HuH-7.5 (cell line): ENCODE results near the gene PSMB5.
"Not testable (repeated sequence)": the region's sequence is repeated elsewhere in the genome, so short reads cannot be mapped to it uniquely, and the experiment has no call there.

Experiments used
- DNase-seq: peaks from one replicate; pipeline ENCODE4 v3.0.0; 2011; ENCODE audit warnings: low spot score

The PSMB5 gene

DNA sequence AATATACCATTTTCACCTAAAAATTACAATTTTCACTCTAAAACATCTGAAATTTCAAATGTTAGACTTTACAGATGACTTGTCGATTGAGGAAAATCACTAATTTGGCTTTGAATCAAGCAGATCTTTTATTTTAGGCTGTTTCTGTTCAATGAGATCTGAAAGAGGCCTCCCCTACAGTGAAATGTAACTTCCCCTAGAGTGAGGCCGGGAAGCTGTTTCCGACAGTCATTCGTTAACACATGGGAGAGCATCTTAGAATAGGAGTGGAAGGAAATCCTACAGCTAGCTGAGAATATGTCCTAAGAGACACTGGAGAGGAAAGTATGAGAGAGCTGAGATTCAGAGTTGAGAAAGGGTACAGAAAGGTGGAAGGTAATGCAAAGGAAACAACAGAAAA, 19.1 kb downstream of the PSMB5 start:
- no peak for DNase-seq

DNA sequence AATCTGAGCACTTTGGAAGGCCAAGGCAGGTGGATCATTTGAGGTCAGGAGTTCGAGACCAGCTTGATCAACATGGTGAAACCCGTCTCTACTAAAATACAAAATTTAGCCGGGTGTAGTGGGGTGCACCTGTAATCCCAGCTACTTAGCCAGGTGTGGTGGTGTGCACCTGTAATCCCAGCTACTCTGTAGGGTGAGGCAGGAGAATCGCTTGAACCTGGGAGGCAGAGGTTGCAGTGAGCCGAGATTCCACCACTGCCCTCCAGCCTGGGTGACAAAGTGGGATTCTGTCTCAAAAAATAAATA, 21.0 kb downstream of the PSMB5 start:
- not testable (repeated sequence) for DNase-seq

DNA sequence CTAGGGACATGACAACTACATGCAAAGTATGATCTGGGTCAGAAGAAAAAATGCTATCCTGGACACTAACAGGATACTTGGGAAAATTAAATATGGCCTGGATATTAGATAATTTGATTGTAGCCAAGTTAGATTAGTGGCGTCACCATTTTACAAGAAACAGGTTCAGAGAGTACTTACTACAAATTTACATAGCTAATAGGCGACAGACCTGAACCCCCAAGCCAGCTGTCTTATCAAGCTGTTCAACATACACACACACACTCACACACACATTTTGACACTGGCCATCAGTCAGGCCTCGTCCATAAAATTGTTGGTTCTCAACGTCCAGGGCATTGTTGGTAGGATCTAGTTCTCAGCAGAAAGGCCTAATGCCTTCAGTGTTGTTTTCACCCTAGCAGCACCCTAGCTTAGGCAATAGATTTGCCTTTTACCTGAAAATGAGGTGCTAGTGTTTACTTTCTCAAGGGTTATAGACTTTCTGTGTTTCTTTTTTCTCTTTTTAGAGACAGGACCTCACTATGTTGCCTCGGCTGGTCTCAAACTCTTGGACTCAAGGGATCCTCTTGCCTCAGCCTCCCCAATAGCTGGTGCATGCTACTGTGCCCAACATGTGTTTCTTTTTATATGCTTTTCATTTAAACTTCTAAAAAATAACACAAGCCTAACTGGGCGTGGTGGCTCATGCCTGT, 21.5 kb downstream of the PSMB5 start:
- DNase-seq, result no peak

DNA sequence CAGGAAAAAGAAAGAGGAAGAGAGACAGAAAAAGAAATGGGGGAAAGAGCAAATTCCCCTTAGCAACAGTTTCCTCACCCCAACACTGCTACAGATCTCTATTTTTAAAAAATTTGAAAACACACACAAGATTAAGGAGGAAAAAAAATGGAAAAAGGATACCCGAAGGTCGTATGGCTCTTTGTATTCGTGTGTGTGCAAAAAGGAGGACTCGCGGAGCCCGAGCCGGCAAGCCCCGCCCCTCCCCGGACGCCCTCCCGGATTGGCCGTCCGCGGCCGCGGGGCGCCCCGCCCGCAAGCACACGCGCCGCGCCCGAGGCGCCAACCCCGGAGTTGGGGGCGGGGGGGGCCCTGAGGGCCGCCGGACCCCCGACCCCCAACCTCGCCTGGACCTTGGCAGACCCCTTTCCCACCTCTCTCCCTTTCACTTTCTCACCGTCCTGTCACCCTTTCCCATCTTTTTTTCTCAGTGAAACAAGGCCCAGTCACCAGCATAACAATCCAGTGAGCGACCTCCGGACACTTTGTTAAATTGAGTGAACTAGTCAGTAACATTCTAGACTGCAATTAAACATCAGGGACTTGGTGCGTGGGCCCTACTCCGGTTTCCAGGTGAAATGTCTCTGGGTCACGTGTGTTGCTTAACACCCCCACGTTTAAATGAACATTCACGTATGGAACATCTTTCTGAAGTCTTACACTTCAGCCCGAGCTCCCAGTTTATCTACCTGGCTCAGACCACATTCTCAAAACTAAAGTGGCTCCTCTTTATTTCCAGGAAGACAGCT, 24.6 kb downstream of the PSMB5 start, which contains the start of gene C14orf93:
Gene C14orf93 (minus strand): TSS at position 205 of the 788 bp plus-strand sequence. CDS start 11,120 bp downstream, outside the sequence.
- DNase-seq, result peak; percentile 79

DNA sequence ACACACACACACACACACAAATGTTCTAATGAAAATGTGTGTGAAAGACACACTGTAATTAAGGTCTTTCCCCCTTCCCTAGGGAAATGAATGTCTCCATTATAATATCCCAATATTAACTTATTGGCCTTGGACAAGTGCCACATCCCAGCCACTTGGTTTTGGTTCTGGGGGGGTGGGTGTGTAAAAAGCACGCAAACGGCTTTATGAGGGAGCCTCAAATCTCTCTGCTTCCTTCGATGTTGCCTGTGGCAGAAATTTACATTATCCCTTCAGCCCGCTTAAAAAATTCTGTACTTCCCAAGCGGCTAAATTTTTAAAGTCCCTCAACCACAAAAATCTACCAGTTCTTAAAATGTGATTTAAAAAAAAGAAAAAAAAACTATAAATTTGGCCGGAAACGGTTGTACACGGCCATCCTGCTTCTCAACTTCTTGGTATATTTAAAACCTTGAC, 25.2 kb downstream of the PSMB5 start:
- DNase-seq, result no peak

DNA sequence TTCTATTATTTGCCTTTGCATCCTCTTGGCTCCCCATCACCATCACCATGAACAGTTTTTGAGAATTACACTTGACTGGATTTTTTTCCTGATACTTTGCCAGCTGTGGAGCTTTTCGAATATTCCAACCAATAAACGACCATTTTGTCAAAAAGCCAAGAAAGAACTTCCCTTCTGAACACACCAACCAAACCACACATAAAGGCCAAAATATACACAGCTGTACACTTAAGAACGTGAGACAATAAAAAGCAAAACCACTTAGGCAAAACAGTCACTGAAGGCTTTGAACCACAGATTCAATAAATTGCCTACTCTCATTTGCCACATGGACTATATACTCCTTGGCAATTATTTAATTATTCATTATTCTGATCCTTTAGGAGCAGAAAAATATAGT, 25.9 kb downstream of the PSMB5 start:
- DNase-seq, result no peak

DNA sequence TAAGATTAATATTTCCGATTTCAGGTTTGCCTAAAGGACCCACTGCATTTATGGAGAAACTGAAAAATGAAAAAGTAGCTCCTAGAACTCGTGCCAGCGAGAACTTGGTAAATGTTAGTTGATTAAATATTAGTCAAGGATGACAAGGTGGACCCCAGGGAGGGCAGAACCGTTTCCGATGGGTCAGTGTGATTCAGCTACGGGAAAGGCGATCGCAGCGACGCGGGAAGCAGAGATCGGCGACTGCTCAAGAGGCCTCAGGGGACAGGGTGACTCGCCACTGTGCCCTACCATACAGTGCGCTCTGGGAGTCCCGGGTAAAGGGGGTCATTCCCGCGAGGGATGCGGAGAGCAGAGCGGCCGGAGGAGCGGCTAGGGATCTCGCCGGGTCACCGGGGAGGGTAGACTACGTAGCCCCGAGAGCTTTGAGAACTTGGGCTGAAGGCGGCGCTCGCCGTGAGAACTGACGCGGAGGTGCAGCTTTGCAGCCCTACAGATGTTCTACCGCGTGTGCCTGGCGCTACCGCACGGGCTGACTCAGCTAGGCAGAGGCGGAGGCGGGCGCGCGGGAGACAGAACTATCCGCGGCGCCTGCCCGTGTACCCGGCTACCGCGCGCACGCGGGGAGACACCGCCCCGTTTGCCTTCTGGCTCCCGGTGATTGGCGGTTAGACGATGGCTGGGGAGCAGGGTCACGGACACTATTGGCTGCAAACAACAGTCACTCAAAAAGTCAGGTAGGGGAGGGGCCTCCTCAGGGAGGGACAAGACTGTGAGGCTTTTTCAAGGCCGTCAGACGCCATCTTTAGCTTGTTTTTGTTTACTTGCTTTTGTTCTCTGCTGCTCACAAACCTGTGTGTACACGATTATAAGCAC, 27.9 kb downstream of the PSMB5 start:
- DNase-seq, result peak; percentile 98

DNA sequence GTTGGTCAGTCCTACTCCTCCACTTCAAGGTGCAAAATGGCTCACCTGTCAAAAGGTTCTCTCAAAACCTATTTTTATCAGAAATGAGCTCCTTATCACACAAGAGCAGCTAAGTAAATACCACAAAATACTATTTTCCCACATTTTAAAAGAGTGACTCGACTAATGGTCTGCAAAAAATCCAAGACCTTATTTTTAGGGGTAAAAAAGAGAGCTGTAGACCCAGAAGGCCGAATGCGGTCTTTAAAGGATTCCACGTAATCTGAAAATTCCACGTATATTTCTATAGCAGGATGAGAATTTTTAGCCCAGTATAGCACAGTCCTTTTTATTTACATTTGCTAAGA, 28.5 kb downstream of the PSMB5 start:
- DNase-seq, result no peak

DNA sequence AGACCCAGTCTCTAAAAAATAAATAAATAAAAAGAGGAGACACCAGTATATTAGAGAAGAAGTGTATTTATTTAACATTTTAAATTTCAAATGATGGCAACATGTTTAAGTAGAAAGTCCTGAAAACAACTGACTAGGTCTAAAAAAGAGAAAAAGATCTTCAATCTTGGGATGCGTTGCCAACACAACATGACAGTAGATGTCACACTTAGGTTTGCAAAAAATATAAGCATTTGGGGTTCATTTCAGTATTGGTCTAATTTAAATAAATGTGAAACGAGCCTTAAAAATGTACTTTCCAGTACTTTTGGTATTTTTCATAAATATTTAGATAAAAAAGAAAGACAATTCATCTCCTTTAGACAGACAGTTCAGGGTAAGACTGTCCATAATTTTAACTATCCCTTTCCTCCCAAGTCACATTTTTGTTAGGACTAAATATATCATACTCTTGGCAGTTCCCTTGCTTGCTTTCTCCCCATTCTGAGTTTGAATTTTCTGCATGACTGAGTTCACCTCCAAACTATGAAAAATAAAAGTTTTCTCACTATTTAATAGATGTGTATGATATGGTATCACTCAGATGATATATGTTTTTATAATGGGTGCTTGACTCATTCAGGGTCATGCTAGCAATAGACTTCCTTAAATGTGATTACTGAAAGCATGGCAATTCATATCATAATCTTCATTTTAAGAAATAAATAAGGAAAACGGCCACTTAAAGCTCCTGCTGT, 29.1 kb downstream of the PSMB5 start:
- no peak for DNase-seq

DNA sequence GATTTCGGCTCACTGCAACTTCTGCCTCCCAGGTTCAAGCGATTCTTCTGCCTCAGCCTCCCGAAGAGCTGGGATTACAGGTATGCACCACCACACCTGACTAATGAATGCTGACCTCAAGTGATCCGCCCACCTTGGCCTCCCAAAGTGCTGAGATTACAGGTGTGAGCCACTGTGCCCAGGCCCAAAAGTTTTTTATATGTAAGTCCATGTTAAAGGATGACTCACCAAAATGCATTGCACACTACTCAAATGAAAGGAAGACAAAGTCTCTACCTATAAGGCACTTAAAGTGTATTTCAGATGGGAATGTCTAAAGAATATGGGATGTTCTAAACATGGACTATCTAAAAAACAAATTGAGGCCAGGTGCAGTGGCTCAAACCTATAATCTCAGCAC, 30.4 kb downstream of the PSMB5 start:
- not testable (repeated sequence) for DNase-seq

DNA sequence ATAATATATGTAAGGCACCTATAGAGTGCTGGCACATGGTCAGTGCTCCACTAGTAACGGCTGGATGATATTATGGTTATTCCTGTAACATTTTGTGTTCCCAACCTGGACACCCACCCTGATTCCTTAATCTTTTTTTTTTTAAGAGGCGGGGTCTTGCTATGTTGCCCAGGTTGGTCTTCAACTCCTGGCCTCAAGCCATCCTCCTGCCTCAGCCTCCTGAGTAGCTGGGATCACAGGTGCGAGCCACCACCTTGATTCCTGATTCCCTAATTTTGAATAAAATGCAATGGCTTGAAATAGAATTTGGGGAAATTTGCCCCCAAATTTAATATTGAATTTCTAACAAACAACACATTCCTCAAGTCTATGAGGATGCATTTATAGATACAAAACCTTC, 32.1 kb downstream of the PSMB5 start:
- DNase-seq, result no peak

DNA sequence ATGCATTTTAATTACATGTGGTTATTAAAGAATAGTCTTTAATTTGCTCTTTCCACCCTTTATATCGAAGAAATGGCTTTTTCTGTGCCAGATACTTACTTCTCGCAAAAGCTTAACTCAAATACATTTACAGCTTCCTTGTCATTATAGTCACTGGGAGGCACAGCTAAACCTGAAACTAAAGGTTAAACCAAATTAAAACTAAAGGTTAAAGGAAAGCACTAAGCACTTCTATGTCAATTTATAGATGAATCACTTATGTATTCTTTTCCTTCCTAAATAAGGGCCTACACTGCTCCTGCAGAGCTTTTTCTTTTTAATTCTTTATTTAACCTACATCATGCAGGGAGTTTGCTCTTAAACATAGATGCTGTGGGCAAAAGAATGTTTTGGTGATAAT, 33.8 kb downstream of the PSMB5 start:
- DNase-seq, result no peak

DNA sequence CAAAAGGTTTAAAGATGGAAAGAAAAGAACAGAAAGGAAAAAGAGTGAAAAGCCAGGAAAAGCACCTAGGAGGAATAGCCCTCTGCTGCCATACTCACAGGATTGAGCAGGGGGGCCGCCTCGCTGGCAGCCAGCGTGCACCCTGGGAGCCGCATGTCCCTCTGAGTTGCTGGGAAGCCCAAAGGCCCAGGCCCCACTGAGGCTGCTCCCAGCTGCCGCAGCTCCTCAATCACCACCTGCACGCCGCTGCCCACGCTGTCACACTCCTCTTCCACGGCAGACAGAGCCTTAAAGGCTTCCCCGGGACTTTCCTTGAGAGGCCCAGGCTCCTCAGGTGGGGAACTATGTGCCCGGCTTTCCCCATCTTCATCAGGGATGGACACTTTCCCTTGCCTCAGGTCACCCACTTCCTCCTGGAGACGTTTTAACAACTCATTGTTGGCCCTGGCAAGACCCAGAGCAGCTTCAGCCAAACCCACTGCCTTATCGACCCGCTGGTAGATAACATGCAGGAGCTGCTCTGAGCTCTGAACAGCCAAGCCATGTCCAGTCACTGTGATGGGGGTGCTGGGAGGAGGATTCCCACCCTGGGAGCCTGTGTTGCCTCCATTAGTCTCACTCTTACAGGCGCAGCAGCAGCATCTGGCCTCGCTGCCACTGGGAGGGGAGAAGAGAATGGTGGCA, 36.2 kb downstream of the PSMB5 start:
- no peak for DNase-seq

DNA sequence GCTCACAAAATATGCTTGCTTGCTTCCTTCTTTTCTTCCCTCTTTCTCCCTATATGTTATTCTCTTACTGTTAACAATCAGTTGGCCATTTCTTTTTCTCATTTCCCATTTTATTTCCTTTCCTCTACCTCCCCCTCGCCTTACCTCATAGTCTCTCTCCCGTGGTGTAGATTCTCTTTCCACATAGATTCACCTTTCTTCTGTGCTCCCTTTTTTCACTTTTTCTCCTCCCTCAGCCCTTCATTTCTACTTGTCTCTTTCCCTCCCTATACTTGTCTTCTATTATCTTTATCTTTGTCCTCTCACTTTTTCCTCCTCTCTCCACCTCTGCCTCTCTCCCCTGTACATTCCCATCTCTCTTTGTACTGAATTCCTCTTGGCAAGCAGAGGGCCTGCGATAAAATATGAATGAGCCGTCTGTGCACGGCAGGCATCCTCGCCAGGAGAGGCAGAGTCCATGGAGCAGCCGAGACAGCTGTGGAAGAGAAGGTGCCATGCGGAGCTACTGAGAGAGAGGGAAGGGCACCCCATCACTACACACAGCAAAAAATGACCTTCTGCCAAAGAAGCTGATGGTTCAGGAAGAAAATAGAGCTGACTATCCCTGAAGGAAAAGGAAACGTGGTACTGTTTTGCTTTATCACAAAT, 36.9 kb downstream of the PSMB5 start:
- no peak for DNase-seq

DNA sequence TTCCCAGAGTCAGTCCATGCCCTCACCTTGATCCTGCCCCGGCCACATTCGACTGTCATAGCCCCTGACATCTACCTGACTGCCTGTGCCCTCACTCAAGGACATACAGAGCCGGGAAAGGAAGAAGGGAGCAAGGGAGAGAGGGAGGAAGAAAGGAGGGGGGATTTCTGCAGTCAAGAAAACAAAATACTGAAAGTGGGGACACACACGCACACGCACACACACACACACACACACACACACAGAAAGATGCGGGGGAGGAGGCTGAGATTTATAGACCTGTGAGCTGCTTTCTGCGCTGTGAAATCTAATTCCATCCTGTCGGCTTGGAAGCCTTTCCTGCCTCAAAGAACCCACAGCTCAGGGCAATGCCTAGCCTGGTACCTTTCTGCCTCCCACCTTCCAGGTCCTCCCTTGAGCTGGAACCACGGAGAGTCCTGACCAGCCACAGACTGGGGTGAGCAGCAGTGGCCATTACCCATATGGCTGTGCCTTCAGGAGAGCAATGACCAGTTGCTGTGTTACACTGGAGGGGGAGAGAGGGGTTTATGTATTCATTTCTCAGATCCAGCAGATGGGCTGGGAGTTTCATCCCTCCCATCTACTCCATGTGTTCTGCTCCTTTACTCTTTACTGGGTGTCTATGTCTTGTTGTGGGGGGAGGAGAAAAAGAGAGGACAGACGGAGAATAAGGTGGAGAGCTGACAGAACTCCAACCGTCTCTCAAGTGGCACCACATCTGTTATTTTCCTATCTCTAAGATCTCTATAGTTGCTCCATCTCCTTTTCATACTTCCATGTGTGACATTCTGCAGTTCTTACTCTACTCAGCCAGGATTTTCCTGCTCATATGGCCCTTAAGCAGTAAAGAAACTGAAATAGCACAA, 37.7 kb downstream of the PSMB5 start:
- DNase-seq, result no peak

DNA sequence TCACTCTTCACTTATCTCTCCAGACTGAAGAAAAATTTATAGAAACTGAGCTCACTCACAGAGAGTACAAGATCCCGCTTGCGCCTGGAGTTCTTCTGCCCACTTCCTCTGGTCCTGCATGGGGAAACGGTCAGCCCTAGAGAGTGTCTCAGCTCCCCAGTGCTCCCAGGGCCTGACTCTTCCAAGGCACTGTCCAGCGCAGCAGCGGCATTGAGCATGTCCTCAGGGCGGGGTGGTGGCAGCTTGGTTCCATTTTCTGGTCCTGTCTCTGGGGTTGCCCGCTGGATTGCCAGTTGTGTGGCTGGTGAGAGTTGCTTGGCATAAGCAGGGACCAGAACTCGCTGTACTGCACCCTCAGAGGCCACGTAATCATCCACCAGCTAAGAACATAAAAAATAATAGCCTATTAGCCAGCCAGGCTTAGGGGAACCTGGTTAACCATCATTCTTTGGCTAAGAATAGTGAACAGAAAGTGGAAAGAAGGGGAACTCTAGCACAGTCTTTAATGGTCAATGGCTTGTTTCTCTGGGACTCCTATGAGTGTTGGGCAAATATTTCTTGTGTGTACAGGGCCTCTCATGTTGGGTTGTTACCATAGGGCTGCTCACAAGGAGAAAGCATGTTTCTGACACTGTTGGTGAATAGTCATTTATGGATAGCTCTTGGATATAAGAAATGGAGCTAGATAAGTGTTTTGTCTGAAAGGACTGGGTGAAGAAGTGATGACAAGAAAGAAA, 38.6 kb downstream of the PSMB5 start:
- no peak for DNase-seq

DNA sequence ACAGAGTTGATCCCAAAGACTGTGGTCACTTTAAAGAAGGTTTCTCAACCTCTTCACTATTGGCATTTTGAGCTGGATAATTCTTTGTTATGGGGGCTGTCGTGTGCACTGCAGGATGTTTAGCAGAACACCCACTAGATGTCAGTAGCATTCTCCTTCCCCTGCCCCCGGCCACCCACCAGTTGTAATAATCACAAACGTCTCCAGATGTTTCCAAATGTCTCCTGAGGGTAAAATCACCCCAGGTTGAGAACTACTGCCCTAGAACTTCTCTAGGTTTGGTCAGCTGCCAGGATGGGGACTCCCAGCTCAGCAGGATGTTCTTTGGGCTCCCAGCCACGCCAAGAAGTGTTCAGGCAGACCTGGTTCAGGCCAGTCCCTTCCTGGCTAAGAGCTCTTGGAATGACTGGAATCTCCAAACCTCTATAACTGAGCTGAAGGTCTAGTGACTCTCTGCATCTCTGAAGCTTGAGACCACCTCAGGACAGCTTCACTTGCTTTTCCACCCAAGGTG, 39.9 kb downstream of the PSMB5 start:
- DNase-seq, result no peak

DNA sequence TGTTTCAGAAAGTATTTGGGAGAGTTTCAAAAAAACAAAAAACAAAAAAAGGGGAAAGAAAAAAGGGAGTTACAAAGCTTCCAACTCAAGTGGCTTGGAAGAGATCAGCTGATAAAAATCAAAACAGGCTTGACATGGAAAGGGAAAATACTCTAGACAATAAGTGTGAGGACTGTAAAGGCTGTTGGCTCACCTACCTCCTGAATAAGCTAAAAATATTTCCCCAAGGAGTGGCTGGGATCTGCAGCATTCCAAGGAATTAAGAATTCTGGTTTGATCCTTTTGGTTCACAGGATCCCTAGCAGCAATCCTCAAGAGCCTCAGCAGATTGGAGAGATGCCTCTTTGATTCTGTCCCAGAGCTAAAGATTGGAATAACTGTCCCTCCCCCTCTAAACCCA, 41.2 kb downstream of the PSMB5 start:
- no peak for DNase-seq

DNA sequence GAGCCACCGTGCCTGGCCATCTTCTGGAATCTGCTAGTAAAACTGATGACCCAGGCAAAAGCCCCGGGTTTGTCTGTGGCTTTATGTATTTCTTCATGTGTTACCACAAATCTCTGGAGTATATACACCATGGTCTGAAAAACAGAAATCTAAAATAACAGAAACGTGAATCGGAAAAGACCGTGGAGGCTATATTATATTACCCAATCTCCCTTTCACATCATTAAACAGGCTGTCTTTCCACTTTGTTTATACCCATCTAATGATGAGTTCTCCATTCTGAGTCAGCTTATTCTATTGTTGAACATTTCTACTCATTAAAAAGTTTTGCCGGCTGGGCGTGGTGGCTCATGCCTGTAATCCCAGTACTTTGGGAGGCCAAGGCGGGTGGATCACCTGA, 42.8 kb downstream of the PSMB5 start:
- DNase-seq, result no peak
